NT2/D1 (cell line): ENCODE measurements around the gene SH3GL2.

Source experiments
- DNase-seq: peaks from one replicate; pipeline ENCODE4 v3.0.0-alpha.2; 2011; ENCODE audit warnings: low read depth, low spot score
- H3K27me3 ChIP-seq: 2 replicates; pipeline ENCODE4 v1.6.0; 2011; ENCODE audit warnings: mild to moderate bottlenecking; ENCODE audit not compliant: insufficient read length, insufficient read depth
- H3K36me3 ChIP-seq: 2 replicates; pipeline ENCODE4 v1.6.1; 2011; ENCODE audit warnings: mild to moderate bottlenecking, low read length, mixed read lengths; ENCODE audit not compliant: insufficient read depth, insufficient read length
- H3K4me1 ChIP-seq: 2 replicates; pipeline ENCODE4 v1.5.1; 2011; ENCODE audit not compliant: insufficient read depth, insufficient read length
- H3K4me3 ChIP-seq: 2 replicates; pipeline ENCODE4 v1.5.1; 2011; ENCODE audit warnings: low read depth; ENCODE audit not compliant: insufficient read length
- H3K9ac ChIP-seq: 2 replicates; pipeline ENCODE4 v1.6.0; 2011; ENCODE audit warnings: low read depth; ENCODE audit not compliant: insufficient read length
- H3K9me3 ChIP-seq: 2 replicates; pipeline ENCODE4 v1.5.1; 2011; ENCODE audit warnings: mild to moderate bottlenecking, low read length; ENCODE audit not compliant: insufficient read depth
- SUZ12 ChIP-seq: IDR thresholded peaks from 2 replicates; pipeline ENCODE4 v1.6.1; 2011; ENCODE audit not compliant: insufficient read length, insufficient read depth; ENCODE audit errors: extremely low read depth
- YY1 ChIP-seq: IDR thresholded peaks from 2 replicates; pipeline ENCODE4 v1.6.1; 2011; ENCODE audit not compliant: insufficient read length, insufficient read depth
- ZNF274 ChIP-seq: IDR thresholded peaks from 2 replicates; pipeline ENCODE4 v1.6.1; 2011; ENCODE audit warnings: mild to moderate bottlenecking, low read depth, low read length

Gene SH3GL2

GRCh38 chr9:17555362-17556054 lies 23.4 kb upstream of the SH3GL2 start:
- Histone ChIP-seq H3K27me3 (no peaks in the 10 kb centered on the region), H3K4me3 (no peak overlapping the region), H3K9me3 (no peaks in the 10 kb centered on the region), H3K4me1 (no peaks in the 10 kb centered on the region), H3K9ac (no peak overlapping the region), H3K36me3 (no peaks in the 10 kb centered on the region)
- TF ChIP-seq SUZ12 (no peak), YY1 (no peak), ZNF274 (no peak)
- DNase-seq, result no peak

- Histone ChIP-seq H3K36me3 (no peaks in the 10 kb centered on the region), H3K27me3 (no peaks in the 10 kb centered on the region), H3K9ac (no peak overlapping the region), H3K9me3 (no peaks in the 10 kb centered on the region), H3K4me1 (no peaks in the 10 kb centered on the region), H3K4me3 (no peak overlapping the region)
- DNase-seq, result no peak
- TF ChIP-seq YY1 (no peak), SUZ12 (no peak), ZNF274 (no peak)
These were observed 22.6 kb upstream of the SH3GL2 start for GRCh38 chr9:17556255-17556654.

- Histone ChIP-seq H3K27me3 (no peaks in the 10 kb centered on the region), H3K9ac (no peak overlapping the region), H3K36me3 (no peaks in the 10 kb centered on the region), H3K4me3 (no peak overlapping the region), H3K9me3 (no peaks in the 10 kb centered on the region), H3K4me1 (no peaks in the 10 kb centered on the region)
- TF ChIP-seq ZNF274 (no peak), SUZ12 (no peak), YY1 (no peak)
- DNase-seq, result no peak
These were observed 21.9 kb upstream of the SH3GL2 start for GRCh38 chr9:17556935-17557334.

- Histone ChIP-seq H3K36me3 (no peaks in the 10 kb centered on the region), H3K27me3 (peaks cover 2% of the 10 kb centered on the region), H3K9ac (no peak overlapping the region), H3K4me1 (no peaks in the 10 kb centered on the region), H3K4me3 (no peak overlapping the region), H3K9me3 (no peaks in the 10 kb centered on the region)
- TF ChIP-seq YY1 (no peak), SUZ12 (no peak), ZNF274 (no peak)
- no peak for DNase-seq
These were observed 7.0 kb upstream of the SH3GL2 start for GRCh38 chr9:17571825-17572224.

GRCh38 chr9:17574342-17574741 lies 4.5 kb upstream of the SH3GL2 start:
- H3K4me3 ChIP-seq, result no peak overlapping the region
- H3K9me3 ChIP-seq, result no peaks in the 10 kb centered on the region
- no peak overlapping the region for H3K9ac ChIP-seq
- H3K36me3 ChIP-seq, result no peaks in the 10 kb centered on the region
- TF ChIP-seq ZNF274 (no peak), SUZ12 (no peak), YY1 (no peak)
- no peaks in the 10 kb centered on the region for H3K4me1 ChIP-seq
- DNase-seq, result no peak
- peaks cover 27% of the 10 kb centered on the region for H3K27me3 ChIP-seq

- Histone ChIP-seq H3K9ac (peak overlapping the region; percentile 47), H3K36me3 (no peaks in the 10 kb centered on the region), H3K4me3 (peak overlapping the region; percentile 61), H3K9me3 (no peaks in the 10 kb centered on the region), H3K27me3 (peaks cover 54% of the 10 kb centered on the region), H3K4me1 (no peaks in the 10 kb centered on the region)
- TF ChIP-seq SUZ12 (no peak), ZNF274 (no peak), YY1 (no peak)
- no peak for DNase-seq
These were observed 322 bp upstream of the SH3GL2 start for GRCh38 chr9:17578577-17578910.

- H3K9ac ChIP-seq, result no peak overlapping the region
- no peak overlapping the region for H3K4me3 ChIP-seq
- H3K9me3 ChIP-seq, result no peaks in the 10 kb centered on the region
- no peak for TF ChIP-seq YY1
- TF ChIP-seq ZNF274, result no peak
- TF ChIP-seq SUZ12, result no peak
- DNase-seq, result no peak
- H3K27me3 ChIP-seq, result peaks cover 54% of the 10 kb centered on the region
- H3K36me3 ChIP-seq, result no peaks in the 10 kb centered on the region
- no peaks in the 10 kb centered on the region for H3K4me1 ChIP-seq
These were observed 1.3 kb downstream of the SH3GL2 start for GRCh38 chr9:17580119-17580518.

GRCh38 chr9:17587113-17587512 lies 8.2 kb downstream of the SH3GL2 start:
- H3K9ac ChIP-seq, result no peak overlapping the region
- H3K27me3 ChIP-seq, result no peaks in the 10 kb centered on the region
- H3K4me3 ChIP-seq, result no peak overlapping the region
- H3K9me3 ChIP-seq, result no peaks in the 10 kb centered on the region
- no peaks in the 10 kb centered on the region for H3K4me1 ChIP-seq
- no peak for TF ChIP-seq ZNF274
- TF ChIP-seq YY1, result no peak
- no peak for TF ChIP-seq SUZ12
- no peak for DNase-seq
- H3K36me3 ChIP-seq, result no peaks in the 10 kb centered on the region
